Endothelial cell of umbilical vein (primary cell): ENCODE data around the gene BCL6B. TPM values are rescaled to one million over a fixed set of nuclear protein-coding genes. Genes with fewer than 3 reads are reported as not detected.

Source experiments
- BruUV-seq: library from RNA; stranded (reverse); fragments of 400-500 nt; replicated peaks from 2 replicates; lab custom pipeline; 2021; lab: Mats Ljungman, UMichigan
- CTCF ChIA-PET: fragments of 300-600, 350-600 bp; sonication (Branson Sonifier 250); formaldehyde crosslinking; loops from one replicate; lab custom pipeline; 2021; ENCODE audit warnings: antibody characterized with exemption, inconsistent platforms; lab: Charles Lee
- POLR2A ChIA-PET: fragments of 300-600, 350-600 bp; sonication (Branson Sonifier 250); formaldehyde crosslinking; loops from one replicate; lab custom pipeline; 2021; ENCODE audit warnings: antibody characterized with exemption, inconsistent platforms; lab: Charles Lee
- DNase-seq: peaks from one replicate; pipeline ENCODE4 v3.0.0-alpha.2; 2011; ENCODE audit warnings: low read depth, low spot score
- FAIRE-seq: peaks from 2 replicates; lab custom pipeline; 2011; peaks lifted over from hg19 to GRCh38; lab: Jason Lieb, UNC
- H2AFZ ChIP-seq: 2 replicates; pipeline ENCODE4 v1.6.0; 2012; ENCODE audit warnings: low read depth, low read length, control low read depth, inconsistent platforms
- H3K27ac ChIP-seq: 2 replicates; pipeline ENCODE4 v1.5.1; 2011; ENCODE audit warnings: low read depth, mild to moderate bottlenecking, control low read depth, low read length, moderate library complexity; ENCODE audit not compliant: insufficient read depth
- H3K27me3 ChIP-seq, 2 experiments: 2 replicates each; pipeline versions ENCODE4 v1.6.0 to v1.6.1; 2011; ENCODE audit warnings: low read length in 2 of 2, mixed read lengths in 1 of 2; ENCODE audit not compliant: control insufficient read depth in 2 of 2, insufficient read depth in 2 of 2
- H3K36me3 ChIP-seq, 2 experiments: 2 replicates in 1 of 2; 3 replicates in 1 of 2; pipeline ENCODE4 v1.5.1; 2011; ENCODE audit warnings: low read length in 2 of 2, mild to moderate bottlenecking in 1 of 2, moderate library complexity in 1 of 2; ENCODE audit not compliant: control insufficient read depth in 2 of 2, insufficient read depth in 2 of 2; ENCODE audit errors: extremely low read depth in 1 of 2
- H3K4me1 ChIP-seq: 3 replicates; pipeline ENCODE4 v1.5.1; 2011; ENCODE audit warnings: mild to moderate bottlenecking, low read length; ENCODE audit not compliant: control insufficient read depth, insufficient read depth; ENCODE audit errors: extremely low read depth
- H3K4me2 ChIP-seq: 2 replicates; pipeline ENCODE4 v1.6.1; 2011; ENCODE audit warnings: low read length, control low read depth, mixed read lengths; ENCODE audit not compliant: insufficient read depth
- H3K4me3 ChIP-seq, 3 experiments: fragments of 200-600 bp in 1 of 3; sonication (generic), shearing (Covaris generic) in 1 of 3; replicated peaks in 1 of 3; 2 replicates each; pipeline ENCODE4 v1.5.1; 2011 to 2016; ENCODE audit warnings: control low read depth in 3 of 3, low read length in 3 of 3, mild to moderate bottlenecking in 2 of 3, inconsistent platforms in 1 of 3, low read depth in 1 of 3, moderate library complexity in 1 of 3; ENCODE audit not compliant: insufficient read depth in 1 of 3
- H3K79me2 ChIP-seq: 2 replicates; pipeline ENCODE4 v1.6.0; 2012; ENCODE audit warnings: low read length, inconsistent platforms; ENCODE audit not compliant: control insufficient read depth, insufficient read depth
- H3K9ac ChIP-seq: replicated peaks from 2 replicates; pipeline ENCODE3; 2011; ENCODE audit warnings: low read length, control low read depth; ENCODE audit not compliant: insufficient read depth; ENCODE audit errors: extremely low read depth
- H3K9me1 ChIP-seq: replicated peaks from 3 replicates; pipeline ENCODE4 v1.6.0; 2011; ENCODE audit warnings: mild to moderate bottlenecking, low read length; ENCODE audit not compliant: control insufficient read depth, insufficient read depth; ENCODE audit errors: extremely low read depth
- H3K9me3 ChIP-seq: replicated peaks from 2 replicates; pipeline ENCODE4 v1.5.1; 2012; ENCODE audit warnings: low read length, inconsistent platforms; ENCODE audit not compliant: control insufficient read depth, insufficient read depth
- H4K20me1 ChIP-seq: replicated peaks from 2 replicates; pipeline ENCODE3; 2011; ENCODE audit warnings: mild to moderate bottlenecking, low read length; ENCODE audit not compliant: control insufficient read depth, insufficient read depth; ENCODE audit errors: extremely low read depth
- EZH2 ChIP-seq: IDR thresholded peaks from 2 replicates; pipeline ENCODE4 v1.6.1; 2012; ENCODE audit warnings: borderline replicate concordance, low read depth, mild to moderate bottlenecking, moderate library complexity, low read length, inconsistent platforms; ENCODE audit not compliant: severe bottlenecking
- FOS ChIP-seq: IDR thresholded peaks from 2 replicates; pipeline ENCODE4 v1.6.1; 2011; ENCODE audit warnings: mild to moderate bottlenecking, low read length, moderate library complexity, borderline replicate concordance; ENCODE audit not compliant: insufficient read depth
- GATA2 ChIP-seq: IDR thresholded peaks from 2 replicates; pipeline ENCODE4 v1.7.0; 2011; ENCODE audit warnings: low read depth, mild to moderate bottlenecking, moderate library complexity, mixed read lengths, low read length; ENCODE audit not compliant: insufficient read length, insufficient read depth
- JUN ChIP-seq: IDR thresholded peaks from 2 replicates; pipeline ENCODE4 v1.6.1; 2011; ENCODE audit warnings: borderline replicate concordance, low read depth; ENCODE audit not compliant: insufficient read length, insufficient read depth
- MYC ChIP-seq: IDR thresholded peaks from one replicate; pipeline ENCODE4 v1.6.1; 2011; ENCODE audit warnings: mild to moderate bottlenecking, low read depth, low read length
- POLR2A ChIP-seq: IDR thresholded peaks from 2 replicates; pipeline ENCODE4 v1.6.1; 2012; ENCODE audit warnings: low read depth, mild to moderate bottlenecking, control low read depth, low read length
- POLR2AphosphoS5 ChIP-seq: IDR thresholded peaks from 2 replicates; pipeline ENCODE4 v1.6.1; 2012; ENCODE audit warnings: low read depth, mild to moderate bottlenecking, control low read depth, low read length, moderate library complexity; ENCODE audit not compliant: insufficient read depth
- dilution Hi-C: fragments of 300-500 bp; cut with MboI; formaldehyde crosslinking; loops from one replicate; pipeline ENCODE4 v1.15.0; 2019; ENCODE audit warnings: low sequenced_read_pairs; ENCODE audit not compliant: extremely low pct_ligation_motif_present
- intact Hi-C: fragments of 100-400 bp; cut with micrococcal nuclease; formaldehyde crosslinking; loops from one replicate; pipeline ENCODE4 v1.10.0; 2022
- polyA plus RNA-seq, 4 experiments: library from polyadenylated mRNA; depleted of rRNA in 3 of 4; stranded (reverse) in 3 of 4; unstranded in 1 of 4; fragments of >200 nt; gene quantifications; 2 replicates each; pipeline versions ENCODE4 v1.2.1 to v1.2.3, GENCODE V29; 2011 to 2012; ENCODE audit warnings: missing spikeins in 1 of 4
- total RNA-seq: library from RNA; stranded (reverse); gene quantifications from 2 replicates; pipeline ENCODE4 v1.2.3, GENCODE V29; 2021
- TF ChIP-seq, protein P1 (sequence below): IDR thresholded peaks from 2 replicates; pipeline ENCODE4 v1.6.1; 2011; ENCODE audit not compliant: insufficient read depth, insufficient read length
- TF ChIP-seq, protein P2 (sequence below), 2 donors: IDR thresholded peaks; 1 replicate in 1 of 2; 2 replicates in 1 of 2; pipeline ENCODE4 v1.5.1; 2011; ENCODE audit warnings: low read length in 2 of 2, mild to moderate bottlenecking in 2 of 2, moderate library complexity in 2 of 2, control low read depth in 1 of 2, inconsistent platforms in 1 of 2, low read depth in 1 of 2; ENCODE audit not compliant: insufficient read depth in 1 of 2; ENCODE audit errors: extremely low read depth in 1 of 2

The BCL6B gene
- total and polyA plus RNA-seq, 2 donors (not counting 3 experiments of a cell fraction or from before 2014, with no cell fraction given) = 93.5 to 160 TPM

DNA sequence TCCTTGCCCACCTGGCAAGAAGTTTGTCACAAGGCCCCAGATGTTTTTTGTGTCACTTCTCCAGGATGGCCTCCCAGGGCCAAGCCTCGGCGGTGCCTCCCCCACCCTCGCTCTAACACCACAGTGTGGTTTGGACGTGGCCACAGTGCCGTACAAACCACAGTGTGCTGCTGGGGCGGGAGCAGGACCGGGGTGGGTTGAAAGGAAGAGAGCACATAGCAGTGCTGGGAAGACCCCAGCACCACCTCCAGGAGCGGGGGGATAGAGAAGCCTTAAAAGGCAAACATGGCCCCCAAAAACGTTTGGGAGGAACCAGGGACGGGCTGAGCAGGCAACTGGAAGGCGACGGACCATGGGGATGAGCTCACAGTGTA lies 5.0 kb upstream of the BCL6B start:
- no peak for FAIRE-seq

More for the DNA sequence above, 5.0 kb upstream of the BCL6B start:
- H3K4me1 ChIP-seq = peaks cover 54% of the 10 kb centered on the region
- ChIA-PET POLR2A (no interaction called here), CTCF (interaction anchor here (1.1 to 5.2 kb wide), 2 partner anchors 28 to 107 kb away, joined by 3 to 58 read pairs; no protein-coding TSS in a partner anchor)
- no peak overlapping the region for H3K4me2 ChIP-seq
- intact Hi-C loops = no loop called here
- no TSS peak for BruUV-seq
- no peak overlapping the region for H3K27ac ChIP-seq
- H3K9me1 ChIP-seq = no peaks in the 10 kb centered on the region
- no peaks in the 10 kb centered on the region for H3K27me3 ChIP-seq
- H3K9me3 ChIP-seq = no peaks in the 10 kb centered on the region
- TF ChIP-seq FOS = no peak
- no peak for TF ChIP-seq JUN
- no peak for TF ChIP-seq EZH2
- TF ChIP-seq POLR2AphosphoS5 = no peak
- TF ChIP-seq, protein P1, sequence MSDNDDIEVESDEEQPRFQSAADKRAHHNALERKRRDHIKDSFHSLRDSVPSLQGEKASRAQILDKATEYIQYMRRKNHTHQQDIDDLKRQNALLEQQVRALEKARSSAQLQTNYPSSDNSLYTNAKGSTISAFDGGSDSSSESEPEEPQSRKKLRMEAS = no peak
- TF ChIP-seq, protein P2, sequence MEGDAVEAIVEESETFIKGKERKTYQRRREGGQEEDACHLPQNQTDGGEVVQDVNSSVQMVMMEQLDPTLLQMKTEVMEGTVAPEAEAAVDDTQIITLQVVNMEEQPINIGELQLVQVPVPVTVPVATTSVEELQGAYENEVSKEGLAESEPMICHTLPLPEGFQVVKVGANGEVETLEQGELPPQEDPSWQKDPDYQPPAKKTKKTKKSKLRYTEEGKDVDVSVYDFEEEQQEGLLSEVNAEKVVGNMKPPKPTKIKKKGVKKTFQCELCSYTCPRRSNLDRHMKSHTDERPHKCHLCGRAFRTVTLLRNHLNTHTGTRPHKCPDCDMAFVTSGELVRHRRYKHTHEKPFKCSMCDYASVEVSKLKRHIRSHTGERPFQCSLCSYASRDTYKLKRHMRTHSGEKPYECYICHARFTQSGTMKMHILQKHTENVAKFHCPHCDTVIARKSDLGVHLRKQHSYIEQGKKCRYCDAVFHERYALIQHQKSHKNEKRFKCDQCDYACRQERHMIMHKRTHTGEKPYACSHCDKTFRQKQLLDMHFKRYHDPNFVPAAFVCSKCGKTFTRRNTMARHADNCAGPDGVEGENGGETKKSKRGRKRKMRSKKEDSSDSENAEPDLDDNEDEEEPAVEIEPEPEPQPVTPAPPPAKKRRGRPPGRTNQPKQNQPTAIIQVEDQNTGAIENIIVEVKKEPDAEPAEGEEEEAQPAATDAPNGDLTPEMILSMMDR (IDR thresholded peaks at IDR 0.05; ENCODE audit: extremely low read depth in 1 of 2, insufficient read depth in 1 of 2, low read depth in 1 of 2, low read length in 2 of 2) = no peak
- no peak for TF ChIP-seq MYC
- TF ChIP-seq POLR2A = no peak
- no peak for TF ChIP-seq GATA2
- no peak overlapping the region for H3K4me3 ChIP-seq
- H3K9ac ChIP-seq = no peak overlapping the region
- H2AFZ ChIP-seq = no peak overlapping the region
- peaks cover 17% of the 10 kb centered on the region for H3K79me2 ChIP-seq
- no peaks in the 10 kb centered on the region for H4K20me1 ChIP-seq
- DNase-seq = no peak
- peaks cover 0 to 3% of the 10 kb centered on the region in 2 experiments for H3K36me3 ChIP-seq
- dilution Hi-C loops = no loop called here
